PC-9 (cell line): ENCODE data around the gene UIMC1.

Experiments used
- CTCF ChIP-seq: fragments of 200-600 bp; sonication (generic); conservative IDR thresholded peaks from 2 replicates; pipeline ENCODE4 v1.6.1; 2017; ENCODE audit warnings: mixed run types, antibody characterized with exemption, mild to moderate bottlenecking, moderate library complexity
- EZH2 ChIP-seq: fragments of 200-600 bp; sonication (generic); IDR thresholded peaks from 2 replicates; pipeline ENCODE4 v1.8.0; 2017; ENCODE audit warnings: antibody characterized with exemption, low read depth

DNA sequence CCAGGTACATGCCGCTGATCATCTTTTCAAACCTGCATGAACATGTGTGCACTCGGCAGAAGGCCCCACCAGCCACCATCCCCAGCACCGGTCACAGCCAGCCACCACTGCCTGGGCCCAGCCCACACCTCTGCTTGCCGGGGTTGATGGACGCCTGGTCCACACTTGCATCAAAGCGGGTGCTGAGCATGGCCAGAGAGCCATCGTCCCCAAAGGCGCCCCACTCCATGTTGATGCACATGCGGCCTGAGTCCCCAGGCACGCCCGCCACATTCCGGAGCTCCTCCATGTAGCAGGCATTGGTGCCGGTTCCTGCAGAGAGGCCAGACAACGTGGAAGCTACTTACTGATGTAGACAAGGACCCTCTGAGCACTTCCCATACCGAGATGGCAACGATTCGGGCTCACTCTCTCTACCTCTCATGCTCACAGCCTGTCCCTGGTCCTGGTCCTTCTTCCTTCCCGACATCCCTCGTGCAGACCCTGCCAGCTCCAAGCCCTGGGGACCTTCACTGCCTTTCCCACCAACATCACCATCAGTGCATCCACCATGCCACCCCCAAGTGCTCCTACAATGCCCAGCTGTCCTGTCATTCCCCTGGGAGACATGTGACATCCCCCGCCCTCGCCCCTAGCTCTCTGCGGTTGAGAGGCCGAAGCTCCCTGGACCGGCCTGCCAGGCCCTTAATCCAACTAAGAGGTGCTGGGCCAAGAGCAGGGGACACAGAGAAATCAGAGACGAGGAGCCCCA, 124.6 kb downstream of the UIMC1 start:
- TF ChIP-seq CTCF (no peak), EZH2 (no peak)
